ENCODE data around the gene ANKRD28. TPM values are rescaled to one million over a fixed set of nuclear protein-coding genes. Genes with fewer than 3 reads are reported as not detected.

Gene ANKRD28
- total RNA-seq, 1 experiment from 2014 or later: 47.5 TPM

GRCh38 chr3:15657016-15657415 lies 140.8 kb downstream of the ANKRD28 start:
- H3K27me3 ChIP-seq (ENCODE audit: insufficient read depth, low read length): no peaks in the 10 kb centered on the region
- H3K4me2 ChIP-seq (ENCODE audit: low read length): no peak overlapping the region
- no peaks in the 10 kb centered on the region for H4K20me1 ChIP-seq (ENCODE audit: insufficient read depth)
- H3K36me3 ChIP-seq (ENCODE audit: control insufficient read depth in 1 of 2, insufficient read depth in 2 of 2, low read length in 2 of 2): no peaks in the 10 kb centered on the region
- no peak overlapping the region for H2AFZ ChIP-seq (ENCODE audit: low read depth, low read length, poor library complexity, severe bottlenecking)
- H3K4me1 ChIP-seq (ENCODE audit: control insufficient read depth in 1 of 2, insufficient read depth in 2 of 2, low read length in 2 of 2): 0 out of 4 replicates have a peak, but pooled peaks cover 0 to 5% of the 10 kb centered on the region in 2 experiments
- ChIA-PET CTCF (no interaction called here), RAD21 (ENCODE audit: low non-redundant PET in 1 of 2, low total read pairs in 2 of 2, uncharacterized antibody in 2 of 2, unreplicated experiment in 2 of 2) (no interaction called here), POLR2A (no interaction called here)
- TF ChIP-seq CEBPB (IDR thresholded peaks at IDR 0.05; ENCODE audit: low read depth) (no peak), ZNF274 (IDR thresholded peaks at IDR 0.05; ENCODE audit: low read depth, low read length) (no peak)
- no peak overlapping the region for H3K27ac ChIP-seq (ENCODE audit: low read depth, low read length)
- no peak overlapping the region for H3K9ac ChIP-seq (ENCODE audit: low read length)
- no peaks in the 10 kb centered on the region for H3K79me2 ChIP-seq (ENCODE audit: insufficient read depth, low read length)
- no peak for DNase-seq (ENCODE audit: low read depth, low spot score)
- BruUV-seq (replicated peaks): no TSS peak
- intact Hi-C loops (cut with micrococcal nuclease): no loop called here
- ATAC-seq: no peak
- H3K9me2 ChIP-seq (ENCODE audit: insufficient read depth): no peaks in the 10 kb centered on the region
- peaks cover 3 to 4% of the 10 kb centered on the region in 2 experiments; a peak in 1 of 4 replicates for H3K9me3 ChIP-seq (ENCODE audit: control insufficient read depth in 1 of 2, insufficient read depth in 1 of 2, low read depth in 1 of 2, low read length in 2 of 2)
- no peak overlapping the region for H3K4me3 ChIP-seq (replicated peaks in 1 of 2; ENCODE audit: low read depth in 1 of 2, low read length in 2 of 2)

DNA sequence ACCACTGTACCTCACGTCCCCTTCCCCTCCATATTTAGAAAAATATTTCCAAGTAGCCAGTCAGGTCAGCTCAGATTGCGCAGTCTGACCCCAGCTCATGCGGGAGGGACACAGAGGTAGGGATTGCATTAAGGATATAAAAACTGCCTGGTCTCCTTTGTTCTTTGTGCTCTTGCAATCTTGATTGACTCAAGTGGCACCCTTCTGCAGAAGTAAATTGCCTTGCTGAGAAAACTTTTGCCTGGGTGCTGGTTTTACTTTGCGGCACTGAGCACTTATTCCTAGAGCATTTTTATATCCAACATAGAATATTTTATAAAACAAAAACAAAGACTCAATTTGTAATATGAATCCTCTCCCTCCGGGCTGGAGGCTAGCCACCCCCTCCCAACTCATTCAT lies 141.4 kb downstream of the ANKRD28 start:
- no peak overlapping the region for H3K9ac ChIP-seq (ENCODE audit: low read length)
- ATAC-seq (no peak), DNase-seq (ENCODE audit: low read depth, low spot score) (no peak)
- no peak for TF ChIP-seq CEBPB (IDR thresholded peaks at IDR 0.05; ENCODE audit: low read depth)
- no peak for TF ChIP-seq FOSL1 (IDR thresholded peaks at IDR 0.05; ENCODE audit: low read depth)
- peak; percentile 37; the same call in 1 of the 2 replicates for TF ChIP-seq CBX3 (IDR thresholded peaks at IDR 0.05; ENCODE audit: low read depth)
- H3K9me2 ChIP-seq (ENCODE audit: insufficient read depth): no peaks in the 10 kb centered on the region
- H3K27ac ChIP-seq (ENCODE audit: low read depth, low read length): no peak overlapping the region
- H3K4me1 ChIP-seq (ENCODE audit: control insufficient read depth in 1 of 2, insufficient read depth in 2 of 2, low read length in 2 of 2): 0 out of 4 replicates have a peak, but pooled peaks cover 0 to 5% of the 10 kb centered on the region in 2 experiments
- H3K79me2 ChIP-seq (ENCODE audit: insufficient read depth, low read length): no peaks in the 10 kb centered on the region
- H2AFZ ChIP-seq (ENCODE audit: low read depth, low read length, poor library complexity, severe bottlenecking): no peak overlapping the region
- ChIA-PET RAD21 (ENCODE audit: low non-redundant PET in 1 of 2, low total read pairs in 2 of 2, uncharacterized antibody in 2 of 2, unreplicated experiment in 2 of 2) (no interaction called here), POLR2A (no interaction called here), CTCF (no interaction called here)
- H3K27me3 ChIP-seq (ENCODE audit: insufficient read depth, low read length): no peaks in the 10 kb centered on the region
- H4K20me1 ChIP-seq (ENCODE audit: insufficient read depth): no peaks in the 10 kb centered on the region
- no peak overlapping the region for H3K4me3 ChIP-seq (replicated peaks in 1 of 2; ENCODE audit: low read depth in 1 of 2, low read length in 2 of 2)
- intact Hi-C loops (cut with micrococcal nuclease): no loop called here
- BruUV-seq (replicated peaks): no TSS peak
- H3K4me2 ChIP-seq (ENCODE audit: low read length): no peak overlapping the region
- no peaks in the 10 kb centered on the region for H3K36me3 ChIP-seq (ENCODE audit: control insufficient read depth in 1 of 2, insufficient read depth in 2 of 2, low read length in 2 of 2)
- peaks cover 3 to 4% of the 10 kb centered on the region in 2 experiments; a peak in 1 of 4 replicates for H3K9me3 ChIP-seq (ENCODE audit: control insufficient read depth in 1 of 2, insufficient read depth in 1 of 2, low read depth in 1 of 2, low read length in 2 of 2)
